Natural killer cell (primary cell): ENCODE results near the gene CACNA2D4. TPM values are rescaled to one million over a fixed set of nuclear protein-coding genes. Genes with fewer than 3 reads are reported as not detected.

Experiments used
- ATAC-seq, 3 donors: fragments of 150-1000 bp in 2 of 3; fragments of 200-7000 bp in 1 of 3; cut with Tn5 transposase; 1 replicate in 1 of 3; 2 replicates in 2 of 3; pipeline ENCODE4 v1.10.0; 2021; ENCODE audit warnings: mild to moderate bottlenecking in 2 of 3, moderate library complexity in 2 of 3
- DNase-seq, 2 donors: peaks; one replicate each; pipeline versions ENCODE4 v3.0.0 to v3.0.0-alpha.2; 2013 to 2021; ENCODE audit warnings: mixed read lengths in 1 of 2
- H3K27ac ChIP-seq: one replicate; pipeline ENCODE4 v1.5.1; 2013; ENCODE audit warnings: mild to moderate bottlenecking, low read length
- H3K27me3 ChIP-seq: one replicate; pipeline ENCODE4 v1.6.1; 2013; ENCODE audit warnings: low read length; ENCODE audit not compliant: control insufficient read depth, insufficient read depth
- H3K36me3 ChIP-seq: one replicate; pipeline ENCODE4 v1.6.1; 2013; ENCODE audit warnings: low read length; ENCODE audit not compliant: control insufficient read depth, insufficient read depth
- H3K4me1 ChIP-seq: one replicate; pipeline ENCODE4 v1.6.1; 2013; ENCODE audit warnings: low read length; ENCODE audit not compliant: control insufficient read depth, insufficient read depth
- H3K4me3 ChIP-seq: one replicate; pipeline ENCODE4 v1.5.1; 2013; ENCODE audit warnings: low read length
- H3K9me3 ChIP-seq: one replicate; pipeline ENCODE4 v1.6.1; 2013; ENCODE audit warnings: low read length; ENCODE audit not compliant: control insufficient read depth, insufficient read depth
- H3K27ac Mint-ChIP-seq, 2 donors: one replicate each; pipeline ENCODE4 v1.8.0; 2022; ENCODE audit warnings: mild to moderate bottlenecking in 2 of 2, mixed read lengths in 2 of 2, moderate library complexity in 1 of 2
- H3K27me3 Mint-ChIP-seq, 2 donors: one replicate each; pipeline ENCODE4 v1.8.0; 2022; ENCODE audit warnings: low read depth in 2 of 2, mixed read lengths in 2 of 2
- H3K36me3 Mint-ChIP-seq: one replicate; pipeline ENCODE4 v1.8.0; 2022; ENCODE audit warnings: mixed read lengths
- H3K4me1 Mint-ChIP-seq, 2 donors: one replicate each; pipeline ENCODE4 v1.8.0; 2022; ENCODE audit warnings: mixed read lengths in 2 of 2
- H3K4me3 Mint-ChIP-seq: one replicate; pipeline ENCODE4 v1.8.0; 2022; ENCODE audit warnings: mild to moderate bottlenecking, moderate library complexity, mixed read lengths
- H3K9me3 Mint-ChIP-seq, 2 donors: one replicate each; pipeline ENCODE4 v1.8.0; 2022; ENCODE audit warnings: mixed read lengths in 2 of 2
- WGBS: methylation state at CpG from one replicate; pipeline ENCODE4 v1.1.7; 2013; ENCODE audit warnings: missing lambda C conversion rate; ENCODE audit not compliant: insufficient coverage; 5-methylcytosine and 5-hydroxymethylcytosine counted together
- intact Hi-C: fragments of 100-400 bp; cut with micrococcal nuclease; formaldehyde crosslinking; loops from one replicate; pipeline ENCODE4 v1.14.2; 2022
- total RNA-seq, 4 donors: library from RNA; stranded (reverse); fragments of 120-200 nt in 1 of 4; gene quantifications; one replicate each; pipeline versions ENCODE4 v1.2.3 to v1.2.4, GENCODE V29; 2013 to 2022
- TF ChIP-seq, protein P1 (sequence below): fragments of 200-600 bp; IDR thresholded peaks from one replicate; pipeline ENCODE4 v1.8.0; 2022; ENCODE audit warnings: antibody characterized with exemption

CACNA2D4 gene
- total RNA-seq, 3 donors from 2014 or later (not counting 1 experiment from before 2014, with no cell fraction given): 26.5 to 49.6 (median 34.9) TPM

DNA sequence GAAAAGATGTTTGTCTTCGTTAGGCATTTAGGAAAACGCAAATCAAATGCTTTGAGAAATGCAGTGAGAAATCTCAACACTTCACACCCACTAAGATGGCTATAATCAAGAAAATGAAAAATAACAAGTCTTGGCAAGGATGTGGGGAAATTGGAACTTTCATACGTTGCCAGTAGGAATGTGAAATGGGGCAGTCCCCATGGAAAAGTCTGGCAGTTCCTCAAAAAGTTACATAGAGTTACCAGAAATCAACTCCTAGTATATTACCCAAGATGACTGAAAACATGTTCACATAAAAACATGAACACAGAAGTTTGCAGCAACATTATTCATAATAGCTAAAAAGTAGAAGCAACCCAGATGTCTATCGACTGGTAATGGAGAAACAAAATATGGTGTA, 139.5 kb downstream of the CACNA2D4 start:
- no peak overlapping the region for H3K27ac ChIP-seq
- Mint-ChIP-seq H3K36me3 (peaks cover 14% of the 10 kb centered on the region), H3K4me3 (no peak overlapping the region), H3K9me3 (no peaks in the 10 kb centered on the region), H3K4me1 (peaks cover 25 to 28% of the 10 kb centered on the region in 2 donors), H3K27ac (peak overlapping the region in 1 of 2 donors; percentile 34), H3K27me3 (no peaks in the 10 kb centered on the region)
- 98% methylated on average over 3 of the region's 4 CpGs for WGBS
- H3K9me3 ChIP-seq: no peaks in the 10 kb centered on the region
- TF ChIP-seq, protein P1, sequence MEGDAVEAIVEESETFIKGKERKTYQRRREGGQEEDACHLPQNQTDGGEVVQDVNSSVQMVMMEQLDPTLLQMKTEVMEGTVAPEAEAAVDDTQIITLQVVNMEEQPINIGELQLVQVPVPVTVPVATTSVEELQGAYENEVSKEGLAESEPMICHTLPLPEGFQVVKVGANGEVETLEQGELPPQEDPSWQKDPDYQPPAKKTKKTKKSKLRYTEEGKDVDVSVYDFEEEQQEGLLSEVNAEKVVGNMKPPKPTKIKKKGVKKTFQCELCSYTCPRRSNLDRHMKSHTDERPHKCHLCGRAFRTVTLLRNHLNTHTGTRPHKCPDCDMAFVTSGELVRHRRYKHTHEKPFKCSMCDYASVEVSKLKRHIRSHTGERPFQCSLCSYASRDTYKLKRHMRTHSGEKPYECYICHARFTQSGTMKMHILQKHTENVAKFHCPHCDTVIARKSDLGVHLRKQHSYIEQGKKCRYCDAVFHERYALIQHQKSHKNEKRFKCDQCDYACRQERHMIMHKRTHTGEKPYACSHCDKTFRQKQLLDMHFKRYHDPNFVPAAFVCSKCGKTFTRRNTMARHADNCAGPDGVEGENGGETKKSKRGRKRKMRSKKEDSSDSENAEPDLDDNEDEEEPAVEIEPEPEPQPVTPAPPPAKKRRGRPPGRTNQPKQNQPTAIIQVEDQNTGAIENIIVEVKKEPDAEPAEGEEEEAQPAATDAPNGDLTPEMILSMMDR: no peak
- DNase-seq (no peak), ATAC-seq (no peak)
- no peaks in the 10 kb centered on the region for H3K27me3 ChIP-seq
- no peak overlapping the region for H3K4me3 ChIP-seq
- intact Hi-C loops: no loop called here
- H3K36me3 ChIP-seq: peaks cover 30% of the 10 kb centered on the region
- H3K4me1 ChIP-seq: no peaks in the 10 kb centered on the region

DNA sequence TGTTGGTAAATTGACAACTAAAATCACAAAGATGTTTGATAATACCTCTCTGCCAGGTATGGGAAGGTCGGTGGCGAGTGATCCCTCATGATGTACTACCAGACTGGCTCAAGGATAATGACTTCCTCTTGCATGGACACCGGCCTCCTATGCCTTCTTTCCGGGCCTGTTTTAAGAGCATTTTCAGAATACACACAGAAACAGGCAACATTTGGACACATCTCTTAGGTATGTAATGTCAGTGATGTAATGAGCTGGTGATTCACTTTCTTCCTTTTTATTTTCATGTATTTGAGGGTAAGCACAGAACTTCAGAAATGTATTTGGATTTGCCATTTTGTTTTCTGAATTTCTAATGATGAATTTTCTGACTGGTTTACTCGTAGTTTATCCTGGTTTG, 140.7 kb downstream of the CACNA2D4 start:
- no peaks in the 10 kb centered on the region for H3K9me3 Mint-ChIP-seq
- no peak for ATAC-seq
- H3K4me3 ChIP-seq: no peak overlapping the region
- peaks cover 31 to 33% of the 10 kb centered on the region in 2 donors for H3K4me1 Mint-ChIP-seq
- no peaks in the 10 kb centered on the region for H3K27me3 Mint-ChIP-seq
- WGBS: 95% methylated on average over 3 of the region's 5 CpGs
- no peak overlapping the region for H3K4me3 Mint-ChIP-seq
- H3K4me1 ChIP-seq: no peaks in the 10 kb centered on the region
- DNase-seq: no peak
- H3K27ac Mint-ChIP-seq: no peak overlapping the region
- no peak overlapping the region for H3K27ac ChIP-seq
- no peaks in the 10 kb centered on the region for H3K9me3 ChIP-seq
- peaks cover 32% of the 10 kb centered on the region for H3K36me3 ChIP-seq
- TF ChIP-seq, protein P1: no peak
- intact Hi-C loops: no loop called here
- H3K36me3 Mint-ChIP-seq: peaks cover 14% of the 10 kb centered on the region
- H3K27me3 ChIP-seq: no peaks in the 10 kb centered on the region

DNA sequence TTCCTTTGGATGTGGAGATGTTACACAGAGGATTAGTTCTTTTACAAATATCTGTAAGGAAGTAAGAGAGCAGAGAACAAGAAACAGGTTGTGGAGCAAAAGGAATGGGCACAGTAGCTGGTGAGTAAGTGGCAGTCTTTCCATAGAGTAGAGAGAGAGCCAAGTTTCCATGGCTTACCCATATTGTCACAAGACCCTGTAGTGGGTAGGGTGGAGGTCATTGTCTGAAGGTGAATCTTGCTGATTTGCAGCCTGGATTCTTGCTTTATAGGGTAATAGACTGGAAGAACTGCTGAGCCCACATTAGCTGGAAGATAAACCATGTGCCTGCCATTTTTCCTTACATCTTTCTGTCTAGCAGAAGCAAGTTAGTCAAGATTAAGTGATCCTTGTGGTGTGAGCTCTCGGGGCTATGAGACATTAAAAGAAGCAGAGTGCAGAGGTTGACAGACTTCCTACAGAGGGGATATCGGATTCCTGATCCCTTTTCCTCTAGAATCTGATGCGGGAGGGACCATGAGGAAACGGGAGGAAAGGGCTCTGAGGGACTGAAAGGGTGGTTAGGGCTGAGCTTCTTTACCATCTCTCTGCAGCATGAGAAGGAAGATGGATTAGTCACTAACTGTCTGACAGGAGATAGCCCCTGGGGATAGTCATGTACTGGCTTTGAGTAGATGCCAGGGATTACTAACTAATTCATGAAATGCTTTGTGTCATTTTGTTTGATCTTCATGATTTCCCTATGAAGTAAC, 142.1 kb downstream of the CACNA2D4 start:
- intact Hi-C loops: no loop called here
- no peaks in the 10 kb centered on the region for H3K27me3 ChIP-seq
- ATAC-seq (no peak), DNase-seq (no peak)
- H3K4me3 ChIP-seq: no peak overlapping the region
- 95% methylated on average over 4 of the region's 4 CpGs for whole genome bisulfite sequencing
- H3K4me1 ChIP-seq: no peaks in the 10 kb centered on the region
- Mint-ChIP-seq H3K9me3 (no peaks in the 10 kb centered on the region), H3K4me3 (no peak overlapping the region), H3K27me3 (no peaks in the 10 kb centered on the region), H3K36me3 (peaks cover 14% of the 10 kb centered on the region), H3K27ac (peak overlapping the region; percentile 53 to 75), H3K4me1 (peaks cover 35% of the 10 kb centered on the region in 2 donors)
- H3K36me3 ChIP-seq: peaks cover 33% of the 10 kb centered on the region
- no peak overlapping the region for H3K27ac ChIP-seq
- H3K9me3 ChIP-seq: no peaks in the 10 kb centered on the region
- TF ChIP-seq, protein P1: no peak
